Activated CD8-positive, alpha-beta memory T cell treated with anti-CD3 and anti-CD28 coated beads for 4 hours (primary cell): ENCODE measurements around the gene EDNRB.
"Not testable (repeated sequence)": the region's sequence is repeated elsewhere in the genome, so short reads cannot be mapped to it uniquely, and the experiment has no call there.

ENCODE experiments used
- DNase-seq, 2 donors: peaks; one replicate each; pipeline ENCODE4 v3.0.0-alpha.2; 2020; ENCODE audit warnings: low read depth in 2 of 2

EDNRB gene

DNA sequence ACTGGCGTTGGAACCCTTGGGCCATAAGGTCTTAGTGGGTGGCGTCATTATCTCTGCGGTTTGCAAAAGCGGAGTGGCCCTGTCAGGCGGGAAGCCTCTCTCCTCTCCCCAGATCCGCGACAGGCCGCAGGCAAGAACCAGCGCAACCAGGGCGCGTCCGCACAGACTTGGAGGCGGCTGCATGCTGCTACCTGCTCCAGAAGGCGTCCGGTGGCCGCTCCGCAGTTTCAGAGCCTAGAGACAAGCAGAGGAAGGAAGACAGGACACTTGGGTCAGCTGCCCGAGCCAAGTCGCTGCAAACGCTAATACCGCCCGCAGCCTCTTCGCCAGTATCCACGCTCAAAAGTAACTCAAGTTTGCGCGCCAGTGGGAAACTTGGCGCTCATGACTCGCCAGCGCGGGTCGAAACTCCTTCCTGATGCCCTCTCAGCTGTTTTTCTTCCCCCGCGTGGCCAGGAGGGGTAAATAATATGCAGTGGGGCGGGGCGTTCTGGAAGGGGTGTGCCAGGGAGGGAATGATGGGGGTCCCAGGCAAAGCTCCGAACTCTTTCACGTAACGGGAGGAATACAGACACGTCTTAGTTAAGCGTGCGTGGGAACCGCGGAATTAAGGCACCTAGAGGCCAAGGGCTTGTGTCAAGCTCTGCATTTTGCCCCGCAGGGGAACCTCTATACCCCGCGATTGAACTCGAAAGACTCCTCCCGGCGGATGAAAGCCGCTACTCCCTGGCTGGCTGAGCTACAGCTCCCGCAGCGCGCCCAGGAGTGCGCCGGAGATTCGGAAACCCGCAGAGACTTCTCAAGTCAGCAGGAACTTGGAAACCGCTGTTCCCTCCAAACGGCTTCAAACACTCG is at the start of gene EDNRB:
TSS of gene EDNRB (minus strand) at position 441 of the 855 bp plus-strand sequence. CDS start at position 183, 258 bp downstream.
- no peak for DNase-seq

DNA sequence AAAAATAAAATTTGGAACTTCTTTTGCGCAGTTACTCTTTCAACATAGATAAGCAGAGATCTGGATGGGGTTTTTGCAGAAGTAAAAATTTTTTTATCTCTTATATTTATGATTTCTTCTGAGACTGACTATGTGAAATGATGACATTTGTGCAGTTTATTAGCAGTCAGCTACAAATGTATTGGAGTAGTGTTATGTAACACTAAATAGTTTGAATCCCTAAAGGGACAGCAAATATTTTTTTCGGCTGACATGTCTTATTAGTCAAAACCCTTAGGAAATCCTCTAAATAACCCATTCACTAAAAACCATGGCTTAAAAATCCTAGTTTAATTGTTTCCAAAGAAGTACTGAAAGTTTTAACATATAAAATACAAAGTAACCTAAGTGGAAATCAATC is 48.0 kb upstream of the EDNRB start:
- no peak for DNase-seq

DNA sequence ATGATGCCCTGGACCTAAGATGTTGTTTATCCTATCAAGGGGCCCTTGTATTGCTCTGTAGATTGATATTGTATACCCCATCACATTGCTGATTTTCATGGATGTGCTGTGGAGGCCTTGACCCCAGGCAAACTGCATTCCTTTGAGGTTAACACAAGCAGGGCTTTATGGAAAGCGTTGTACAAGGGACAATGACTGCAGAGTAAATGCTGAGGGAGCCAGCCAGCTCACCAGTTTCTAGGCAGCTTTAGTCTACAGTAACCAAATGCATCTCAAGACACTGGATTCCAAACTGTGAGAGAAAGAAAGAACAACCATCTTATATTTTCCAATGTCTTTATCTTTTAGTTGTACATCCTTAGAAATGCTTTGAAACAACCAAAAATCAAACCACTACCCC is 34.1 kb upstream of the EDNRB start:
- DNase-seq = no peak

DNA sequence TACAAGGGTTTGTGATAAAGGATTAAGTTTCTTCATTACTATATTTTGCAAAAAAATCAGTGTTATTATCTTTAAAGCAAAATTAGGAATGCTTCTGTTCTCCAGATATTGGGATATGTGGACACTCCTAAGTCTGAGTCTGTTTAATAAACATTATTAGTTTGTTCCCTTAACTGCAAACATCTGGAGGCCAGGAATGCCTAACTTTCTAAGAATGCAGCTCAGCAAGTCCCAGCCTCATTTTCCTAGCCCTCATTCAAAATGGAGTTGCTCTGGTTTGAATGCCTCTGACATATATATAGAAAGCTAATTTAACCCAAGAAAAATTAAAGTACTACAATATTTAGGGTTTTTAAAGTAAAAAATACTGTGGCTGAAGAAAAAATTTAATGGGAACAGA is 33.6 kb upstream of the EDNRB start:
- no peak for DNase-seq

DNA sequence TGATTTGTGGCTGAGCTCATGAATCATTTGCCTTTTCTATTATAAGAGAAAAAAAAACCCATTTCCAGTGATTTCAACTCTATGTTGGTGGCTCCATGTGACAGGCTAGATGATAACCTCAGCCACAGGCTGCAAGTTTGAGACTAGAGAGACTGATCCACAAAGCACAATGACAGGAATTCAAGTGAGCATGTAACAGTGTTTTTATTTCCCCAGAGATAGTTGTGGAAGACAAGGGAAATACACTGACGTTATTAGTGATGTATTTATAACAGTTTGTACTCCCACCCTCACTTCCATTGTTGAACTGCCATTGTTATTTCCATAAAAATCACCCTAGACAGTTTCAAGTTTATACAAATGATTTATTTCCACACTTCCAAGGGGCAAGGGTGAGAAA is 27.9 kb upstream of the EDNRB start:
- no peak for DNase-seq

DNA sequence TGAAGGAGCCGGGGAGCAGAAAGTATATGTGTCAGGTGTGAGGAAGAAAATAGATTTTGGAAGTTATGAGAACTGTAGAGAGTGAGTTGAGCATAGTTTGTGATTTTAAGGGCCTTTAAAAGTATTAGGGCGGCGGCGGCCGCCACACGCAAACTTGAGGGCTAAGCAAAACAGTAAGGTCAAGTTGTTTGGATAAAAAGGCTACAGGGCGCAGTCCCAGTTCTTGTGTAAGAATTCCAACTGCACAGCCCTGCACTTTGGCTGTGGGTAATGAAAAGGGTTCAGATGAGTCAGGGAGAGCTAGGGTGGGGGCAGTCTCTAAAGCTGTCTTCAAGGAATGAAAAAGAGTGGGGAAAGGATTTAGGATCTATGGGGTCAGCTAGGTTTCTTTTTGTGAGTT is 16.4 kb upstream of the EDNRB start:
- DNase-seq = not testable (repeated sequence)

DNA sequence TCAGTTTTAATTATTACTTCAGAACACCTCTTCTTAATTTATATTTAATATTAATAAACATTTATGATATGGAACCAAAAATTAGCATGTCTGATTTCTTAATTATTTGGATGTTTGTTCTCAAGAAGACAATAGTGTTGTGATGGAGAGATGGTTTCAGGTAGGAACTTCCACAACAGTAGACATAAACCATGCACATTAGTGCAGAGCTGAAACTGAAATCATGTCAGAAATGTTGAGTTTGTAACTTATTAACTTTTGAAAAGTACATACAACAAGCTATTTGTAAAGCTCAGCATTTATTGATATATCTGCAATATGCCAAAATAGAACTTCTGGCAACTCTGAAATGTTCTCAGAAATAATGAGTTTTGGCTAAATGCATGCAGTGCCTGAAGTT is 11.8 kb upstream of the EDNRB start:
- no peak for DNase-seq

DNA sequence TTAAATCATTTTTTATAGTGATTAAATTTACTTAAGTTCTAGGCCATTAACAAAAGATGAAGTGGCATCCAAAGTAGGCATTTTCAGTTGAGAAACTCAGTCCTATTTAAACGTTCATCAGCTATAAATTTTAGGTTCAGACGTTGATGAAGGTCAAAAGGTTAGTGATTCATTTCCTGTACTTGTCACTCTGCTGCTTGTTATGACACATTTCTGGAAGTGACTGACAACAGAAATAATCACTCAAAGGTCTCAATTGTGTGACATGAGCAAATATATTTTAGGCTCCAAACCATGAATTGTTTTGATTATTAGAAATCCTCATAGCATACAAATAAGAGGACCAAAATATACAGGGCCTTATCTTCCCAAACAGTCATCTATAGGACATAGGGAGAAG is 10.3 kb upstream of the EDNRB start:
- DNase-seq = no peak

DNA sequence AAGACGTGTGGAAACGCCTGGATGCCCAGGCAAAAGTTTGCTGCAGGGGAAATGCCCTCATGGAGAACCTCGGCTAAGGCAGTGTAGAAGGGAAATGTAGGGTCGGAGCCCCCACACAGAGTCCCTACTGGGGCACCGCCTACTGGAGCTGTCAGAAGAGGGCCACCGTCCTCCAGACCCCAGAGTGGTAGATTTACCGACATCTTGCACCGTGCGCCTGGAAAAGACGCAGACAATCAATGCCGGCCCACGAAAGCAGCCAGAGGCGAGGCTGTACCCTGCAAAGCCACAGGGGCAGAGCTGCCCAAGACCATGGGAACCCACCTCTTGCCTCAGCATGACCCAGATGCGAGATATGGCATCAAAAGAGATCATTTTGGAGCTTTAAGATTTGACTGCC is 7.0 kb upstream of the EDNRB start:
- DNase-seq = no peak

DNA sequence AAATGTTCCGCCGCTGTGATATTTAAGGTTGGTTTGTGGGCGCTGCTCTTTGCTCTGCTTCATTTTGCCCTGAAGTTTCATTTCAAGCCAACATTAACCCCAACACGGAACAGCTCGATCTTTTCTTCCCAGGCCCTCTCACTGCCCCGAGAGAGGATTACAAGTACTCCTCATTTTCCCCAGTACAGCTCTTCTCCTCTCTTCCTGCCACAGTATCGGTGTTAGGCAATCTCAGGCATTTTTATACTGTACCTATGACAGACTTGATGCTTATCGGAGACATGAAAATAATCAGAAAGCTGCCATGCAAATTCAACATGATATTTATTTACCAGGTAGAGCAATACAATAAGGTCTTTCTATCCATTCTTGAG is 1.3 kb upstream of the EDNRB start:
- DNase-seq = no peak

DNA sequence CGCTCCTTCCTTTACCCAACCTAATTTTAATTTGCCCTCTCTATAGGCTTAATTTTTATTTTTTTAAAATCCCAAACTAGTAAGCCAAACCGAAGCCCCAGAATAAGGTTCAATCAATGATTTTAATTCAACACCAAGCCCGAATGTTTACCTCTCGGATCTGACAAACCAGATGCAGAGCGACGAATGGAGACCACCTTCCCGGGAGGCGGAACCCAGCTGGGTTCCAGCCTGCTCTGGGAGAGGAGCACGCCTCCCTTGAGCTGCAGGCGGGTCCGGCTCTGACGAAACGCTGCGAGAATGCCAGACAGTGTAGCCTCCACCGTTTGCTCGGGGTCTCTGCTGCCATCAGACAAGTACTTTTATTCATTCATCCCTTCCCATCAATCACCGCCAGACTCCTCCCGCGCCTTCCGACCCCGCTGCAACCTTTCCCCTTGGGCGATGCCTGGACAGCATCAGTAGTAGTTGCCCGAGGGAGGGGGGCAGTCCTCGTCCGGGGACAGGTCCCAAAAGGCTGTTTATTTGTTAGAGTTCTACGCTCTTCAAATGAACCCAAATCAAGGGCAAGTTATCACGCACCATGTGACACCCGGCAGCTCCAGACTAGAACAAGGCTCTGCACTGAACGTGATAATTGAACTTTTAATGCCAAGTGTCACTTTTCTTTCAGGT is 752 bp upstream of the EDNRB start:
- no peak for DNase-seq

DNA sequence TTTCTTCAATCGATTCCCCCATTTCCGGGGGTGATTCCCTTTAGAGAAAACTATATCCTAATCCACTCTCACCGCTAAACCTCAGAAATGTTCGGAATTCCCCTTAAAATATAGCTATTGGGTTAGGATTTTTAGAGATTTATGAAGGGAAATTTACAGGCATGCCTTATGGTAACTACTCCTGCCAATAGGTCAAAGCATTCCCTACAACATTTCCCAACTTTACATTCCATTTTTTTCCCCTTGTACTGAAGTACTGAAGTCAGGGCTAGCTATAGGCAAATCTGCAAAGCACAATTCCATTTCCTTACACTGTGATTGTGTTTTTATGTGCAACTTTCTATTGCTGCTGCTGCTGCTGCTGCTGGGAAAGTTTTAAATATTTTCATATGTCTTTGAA is 2.1 kb downstream of the EDNRB start:
- DNase-seq = no peak

DNA sequence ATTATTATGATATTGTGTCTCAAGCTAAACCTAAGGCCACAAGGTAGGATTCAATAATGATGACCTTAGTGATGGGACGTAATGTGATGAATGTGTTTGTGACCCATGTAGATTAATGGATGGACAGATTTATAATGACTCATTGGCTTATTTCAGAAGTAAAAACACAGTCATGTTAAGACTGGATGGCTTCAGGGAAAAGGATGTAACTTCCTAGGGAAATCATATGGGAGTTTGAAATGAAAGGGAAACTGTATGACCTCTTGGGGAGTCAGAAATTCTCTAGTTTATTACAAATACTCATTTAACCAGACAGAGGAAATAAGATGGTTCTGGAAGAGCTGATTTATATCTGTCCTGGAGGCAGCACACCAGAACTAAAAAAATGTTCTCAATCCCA is 2.9 kb downstream of the EDNRB start:
- no peak for DNase-seq

DNA sequence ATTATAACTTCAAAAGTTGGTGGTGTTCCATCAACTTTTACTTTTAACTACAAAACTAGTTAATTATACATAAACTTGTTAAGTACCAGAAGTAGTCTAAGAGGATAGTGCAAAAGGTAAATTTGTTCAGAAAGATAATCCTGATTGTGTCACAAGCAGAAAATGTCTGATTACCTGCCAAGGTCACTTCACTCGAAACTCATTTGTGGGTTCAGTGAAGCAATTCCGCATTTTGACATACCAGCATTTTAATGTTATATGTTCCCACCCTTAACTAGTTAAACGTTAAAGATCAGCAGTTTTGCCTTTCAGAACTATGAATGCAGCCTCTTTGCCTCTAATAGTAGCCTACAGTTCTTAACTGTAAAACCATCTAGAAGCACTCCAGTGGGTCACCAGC is 5.6 kb downstream of the EDNRB start:
- no peak for DNase-seq

DNA sequence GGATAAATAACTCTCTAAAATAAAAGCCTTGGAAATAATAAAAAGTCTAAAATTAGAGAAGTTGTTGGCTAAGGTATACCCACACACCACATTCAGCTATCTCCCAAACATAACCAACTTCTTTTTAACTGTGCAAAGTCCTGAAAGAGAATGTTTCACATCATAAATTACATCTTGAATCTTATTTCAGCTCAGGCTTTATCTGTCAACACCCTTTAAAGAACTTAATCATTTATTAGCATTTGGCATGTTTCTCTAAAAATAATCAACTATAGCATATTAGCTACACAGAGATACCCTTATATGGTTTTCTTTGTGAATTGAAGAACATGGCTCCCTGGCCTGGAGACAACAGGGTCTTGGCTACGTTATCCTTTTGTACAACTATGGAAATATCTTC is 6.9 kb downstream of the EDNRB start:
- DNase-seq = no peak

DNA sequence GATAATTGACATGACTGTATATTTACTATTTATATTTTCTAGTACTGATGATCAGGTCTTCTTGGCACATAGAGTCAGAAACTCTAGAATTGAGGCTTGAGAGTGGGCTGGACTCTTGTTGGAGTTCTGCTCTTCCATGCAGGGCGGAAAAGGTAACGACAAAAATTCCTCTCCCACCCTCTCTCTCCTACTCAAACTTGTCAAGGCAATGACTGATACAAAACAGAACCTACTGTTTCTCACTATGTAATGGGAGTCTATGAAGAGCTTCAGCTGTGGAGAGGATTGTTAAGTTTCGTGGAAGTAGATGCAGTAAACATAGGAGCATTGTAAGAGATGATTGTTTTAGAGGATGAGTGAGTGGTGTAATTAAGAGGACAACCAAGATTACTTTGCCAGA is 8.8 kb downstream of the EDNRB start:
- DNase-seq = no peak

DNA sequence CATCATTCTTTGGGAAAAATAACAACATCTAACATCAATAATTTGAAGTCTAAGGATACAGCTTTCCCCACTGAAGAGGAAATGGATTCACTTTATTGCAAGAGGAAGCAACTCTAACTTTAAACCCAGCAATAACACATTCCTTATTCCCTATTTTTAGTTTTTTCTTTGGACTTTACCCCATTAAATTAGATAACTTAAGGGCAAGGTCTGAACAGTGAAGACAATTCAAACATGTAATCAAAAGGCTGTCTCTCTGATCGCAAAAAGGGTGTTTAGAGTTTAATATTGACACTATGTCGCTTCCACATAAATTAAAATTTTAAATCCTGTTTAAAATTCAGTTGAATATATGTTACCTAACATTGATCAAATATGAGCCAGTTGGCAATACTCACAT is 10.1 kb downstream of the EDNRB start:
- DNase-seq = no peak

DNA sequence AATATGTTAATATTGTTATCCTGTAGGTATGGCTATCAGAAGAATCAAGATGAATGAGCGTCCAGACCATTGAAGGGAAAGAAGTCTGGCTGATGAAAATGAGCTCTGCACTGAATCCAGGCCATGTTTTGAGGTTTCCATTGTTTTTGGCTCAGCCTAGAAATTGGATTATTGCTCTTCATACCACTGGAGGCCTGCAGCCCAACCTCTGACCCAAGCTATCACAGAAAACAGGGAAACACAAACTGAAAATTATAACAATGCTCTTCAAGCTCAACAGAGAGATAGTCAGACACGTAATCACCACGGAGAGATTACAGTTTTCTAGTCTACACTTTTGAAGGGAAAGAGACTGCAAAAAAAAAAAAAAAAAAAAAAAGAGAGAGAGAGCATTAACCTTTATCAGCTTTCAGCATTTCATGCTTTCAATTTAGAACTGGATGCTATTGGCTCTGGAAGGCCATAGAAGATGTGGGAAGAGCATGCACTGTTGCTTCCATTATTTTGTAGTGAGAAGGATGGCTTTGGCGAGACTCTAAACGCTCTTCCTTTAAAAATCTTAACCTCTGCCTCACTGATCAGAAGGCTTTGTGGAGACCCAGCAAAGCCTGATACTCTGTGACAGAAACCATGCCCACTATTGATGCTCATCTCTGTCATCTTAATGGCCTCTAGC is 10.8 kb downstream of the EDNRB start:
- no peak for DNase-seq

DNA sequence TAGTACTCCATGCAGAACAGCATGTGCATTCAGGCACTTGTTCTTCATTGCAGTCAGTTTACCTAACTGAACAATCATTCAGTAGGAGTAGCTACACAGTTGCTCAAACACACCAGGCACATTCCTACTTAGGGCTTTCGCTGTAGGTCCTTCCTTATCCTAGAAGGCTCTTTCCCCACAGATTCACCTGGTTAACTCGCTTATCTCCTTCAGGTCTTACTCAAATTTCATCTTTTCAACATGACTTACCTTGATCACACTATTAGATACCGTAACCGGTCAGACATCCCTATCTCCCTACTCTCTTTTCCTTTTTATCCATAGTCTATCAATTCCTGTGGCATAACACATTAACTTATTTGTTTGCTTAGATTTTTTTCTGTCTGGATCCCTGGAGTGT is 14.6 kb downstream of the EDNRB start:
- DNase-seq = no peak

DNA sequence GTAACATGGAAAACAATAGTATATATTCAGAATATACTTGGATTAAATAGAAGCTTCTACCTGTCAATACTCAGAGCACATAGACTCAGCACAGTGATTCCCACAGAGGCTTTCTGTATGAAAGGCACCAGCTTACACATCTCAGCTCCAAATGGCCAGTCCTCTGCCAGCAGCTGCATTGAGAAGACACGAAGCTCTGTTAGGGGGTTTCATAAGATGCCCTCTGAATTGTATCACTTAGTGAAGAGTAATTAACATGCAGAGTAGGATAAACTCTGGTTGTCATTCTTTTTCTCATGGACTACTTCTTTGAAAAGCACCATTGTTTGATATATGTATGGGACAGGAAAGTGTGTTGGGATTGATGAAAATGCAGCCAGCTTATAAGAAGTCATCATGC is 15.2 kb downstream of the EDNRB start:
- DNase-seq = no peak

DNA sequence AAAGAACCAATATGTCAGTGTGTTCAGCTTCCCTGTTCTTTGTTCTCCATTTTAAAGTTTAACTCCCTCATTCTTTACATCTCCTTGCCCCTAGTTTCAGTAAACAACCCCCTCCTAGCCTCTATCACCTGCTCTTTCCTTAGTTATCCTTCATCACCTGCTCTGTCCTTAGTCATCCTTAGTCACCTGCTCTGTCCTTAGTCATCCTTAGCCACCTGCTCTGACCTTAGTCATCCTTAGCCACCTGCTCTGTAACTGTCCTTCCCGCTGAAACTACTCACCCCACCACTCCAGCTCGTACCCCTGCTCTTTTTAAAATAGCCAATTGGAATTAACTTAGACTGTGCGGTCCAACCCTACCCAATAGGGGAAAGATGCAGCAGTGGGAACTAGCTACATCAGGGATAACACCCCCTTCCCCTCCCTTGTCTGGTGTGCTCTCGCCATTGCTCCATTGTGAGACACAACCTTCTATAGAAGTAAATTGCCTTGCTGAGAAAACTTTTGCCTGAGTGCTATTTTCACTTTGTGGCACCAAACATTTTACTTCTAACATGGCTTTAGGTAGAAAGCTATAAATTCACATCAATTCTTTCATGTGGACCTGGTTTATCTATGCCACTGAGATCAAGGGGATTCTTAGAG is 16.2 kb downstream of the EDNRB start:
- no peak for DNase-seq

DNA sequence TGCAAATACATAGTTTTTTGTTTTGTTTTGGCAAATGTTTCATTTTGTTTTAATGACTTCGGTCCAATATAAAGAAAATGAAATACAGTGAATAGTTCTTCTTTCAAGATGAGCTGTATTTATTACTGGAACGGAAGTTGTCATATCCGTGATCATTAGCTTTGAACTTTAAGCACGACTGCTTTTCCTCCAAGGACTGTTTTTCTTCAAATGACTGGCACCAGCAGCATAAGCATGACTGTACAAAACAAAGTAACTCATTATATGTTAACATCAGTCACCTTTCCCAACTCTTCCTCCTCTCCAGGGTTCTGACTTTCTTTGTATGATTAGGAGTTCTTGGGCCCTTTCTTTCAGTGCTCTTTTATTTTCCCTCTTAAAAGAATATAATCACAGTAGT is 20.5 kb downstream of the EDNRB start:
- DNase-seq = no peak

DNA sequence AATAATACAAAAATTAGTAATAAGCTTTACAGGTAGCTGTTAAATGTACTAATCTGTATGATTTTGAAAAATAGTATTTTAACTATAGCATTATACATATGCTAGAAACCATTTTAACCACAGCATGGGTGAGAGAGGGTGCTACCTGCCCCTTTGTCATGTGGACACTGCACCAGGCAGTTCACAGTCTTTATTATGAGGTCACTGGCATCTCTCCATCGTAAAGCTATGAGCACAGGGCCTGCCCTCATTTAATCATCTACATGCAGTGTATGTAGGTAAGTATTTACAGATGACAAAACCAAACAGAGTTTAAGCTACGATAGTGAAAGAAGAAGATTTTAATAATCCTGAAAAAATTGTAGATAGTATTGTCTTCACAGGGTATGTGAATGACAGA is 21.7 kb downstream of the EDNRB start:
- DNase-seq = no peak
